ENCODE data around the gene SLC23A2.

SLC23A2 gene

GRCh38 chr20:4828830-4829513, 172.3 kb downstream of the SLC23A2 start:
- DNase-seq (ENCODE audit: extremely low read depth in 1 of 2, low read depth in 1 of 2), result no peak

- no peak for DNase-seq (ENCODE audit: extremely low read depth in 1 of 2, low read depth in 1 of 2)
Observed at GRCh38 chr20:4821590-4821989, 179.7 kb downstream of the SLC23A2 start.

- DNase-seq (ENCODE audit: extremely low read depth in 1 of 2, low read depth in 1 of 2), result no peak
Observed at GRCh38 chr20:4820806-4821518, 180.3 kb downstream of the SLC23A2 start.

GRCh38 chr20:4819901-4820300, 181.4 kb downstream of the SLC23A2 start:
- no peak for DNase-seq (ENCODE audit: extremely low read depth in 1 of 2, low read depth in 1 of 2)

- DNase-seq (ENCODE audit: extremely low read depth in 1 of 2, low read depth in 1 of 2), result no peak
Observed at GRCh38 chr20:4817230-4817671, 184.1 kb downstream of the SLC23A2 start.

GRCh38 chr20:4815628-4816027, 185.7 kb downstream of the SLC23A2 start:
- DNase-seq (ENCODE audit: extremely low read depth in 1 of 2, low read depth in 1 of 2), result no peak

- peak; percentile 50 to 64 for DNase-seq (ENCODE audit: extremely low read depth in 1 of 2, low read depth in 1 of 2)
Observed at GRCh38 chr20:4814696-4815252, 186.5 kb downstream of the SLC23A2 start.

- DNase-seq (ENCODE audit: extremely low read depth in 1 of 2, low read depth in 1 of 2), result peak in 1 of 2 donors; percentile 51
Observed at GRCh38 chr20:4813863-4814695, 187.2 kb downstream of the SLC23A2 start.

- no peak for DNase-seq (ENCODE audit: extremely low read depth in 1 of 2, low read depth in 1 of 2)
Observed at GRCh38 chr20:4813076-4813862, 188.0 kb downstream of the SLC23A2 start.

GRCh38 chr20:4812641-4813075, 188.7 kb downstream of the SLC23A2 start:
- no peak for DNase-seq (ENCODE audit: extremely low read depth in 1 of 2, low read depth in 1 of 2)

GRCh38 chr20:4812216-4812615, 189.1 kb downstream of the SLC23A2 start:
- DNase-seq (ENCODE audit: extremely low read depth in 1 of 2, low read depth in 1 of 2), result no peak

GRCh38 chr20:4811661-4812181, 189.6 kb downstream of the SLC23A2 start:
- peak in 1 of 2 donors; percentile 37 for DNase-seq (ENCODE audit: extremely low read depth in 1 of 2, low read depth in 1 of 2)

- no peak for DNase-seq (ENCODE audit: extremely low read depth in 1 of 2, low read depth in 1 of 2)
Observed at GRCh38 chr20:4811257-4811656, 190.1 kb downstream of the SLC23A2 start.

- DNase-seq (ENCODE audit: extremely low read depth in 1 of 2, low read depth in 1 of 2), result no peak
Observed at GRCh38 chr20:4810426-4811019, 190.8 kb downstream of the SLC23A2 start.

GRCh38 chr20:4809707-4810106, 191.6 kb downstream of the SLC23A2 start:
- DNase-seq (ENCODE audit: extremely low read depth in 1 of 2, low read depth in 1 of 2), result no peak

GRCh38 chr20:4808872-4809271, 192.4 kb downstream of the SLC23A2 start:
- DNase-seq (ENCODE audit: extremely low read depth in 1 of 2, low read depth in 1 of 2), result no peak

- no peak for DNase-seq (ENCODE audit: extremely low read depth in 1 of 2, low read depth in 1 of 2)
Observed at GRCh38 chr20:4805663-4806449, 195.5 kb downstream of the SLC23A2 start.

GRCh38 chr20:4802527-4802926, 198.8 kb downstream of the SLC23A2 start:
- DNase-seq (ENCODE audit: extremely low read depth in 1 of 2, low read depth in 1 of 2), result no peak
